ENCODE results near the gene CHST6.
"Not testable (repeated sequence)": the region's sequence is repeated elsewhere in the genome, so short reads cannot be mapped to it uniquely, and the experiment has no call there.

CHST6 gene

GRCh38 chr16:75502916-75503605 is 7.8 kb upstream of the CHST6 start:
- no peak for DNase-seq

- not testable (repeated sequence) for DNase-seq
Observed at GRCh38 chr16:75501820-75502219, 6.6 kb upstream of the CHST6 start.

GRCh38 chr16:75501359-75501758 is 6.1 kb upstream of the CHST6 start:
- no peak for DNase-seq

- not testable (repeated sequence) for DNase-seq
Observed at GRCh38 chr16:75498605-75499322, 3.5 kb upstream of the CHST6 start.

GRCh38 chr16:75497558-75497957 is 2.3 kb upstream of the CHST6 start:
- no peak for DNase-seq

GRCh38 chr16:75494661-75495075 is 573 bp downstream of the CHST6 start:
- DNase-seq: no peak

GRCh38 chr16:75494184-75494583 is 1.1 kb downstream of the CHST6 start:
- no peak for DNase-seq

- DNase-seq: peak; percentile 77
Observed at GRCh38 chr16:75491876-75492275, 3.4 kb downstream of the CHST6 start.

GRCh38 chr16:75488322-75488721 is 6.9 kb downstream of the CHST6 start:
- DNase-seq: no peak

GRCh38 chr16:75486676-75487313 is 8.4 kb downstream of the CHST6 start:
- no peak for DNase-seq

- DNase-seq: peak; percentile 46
Observed at GRCh38 chr16:75486014-75486675, 9.1 kb downstream of the CHST6 start.

- DNase-seq: no peak
Observed at GRCh38 chr16:75485230-75486013, 9.8 kb downstream of the CHST6 start.

- no peak for DNase-seq
Observed at GRCh38 chr16:75483222-75483621, 12.0 kb downstream of the CHST6 start.

GRCh38 chr16:75482434-75483205 is 12.6 kb downstream of the CHST6 start:
- peak; percentile 24 for DNase-seq

- no peak for DNase-seq
Observed at GRCh38 chr16:75481475-75481874, 13.8 kb downstream of the CHST6 start.

- DNase-seq: no peak
Observed at GRCh38 chr16:75479421-75479990, 15.7 kb downstream of the CHST6 start.

GRCh38 chr16:75478480-75479345 is 16.5 kb downstream of the CHST6 start:
- DNase-seq: no peak

GRCh38 chr16:75477680-75478473 is 17.4 kb downstream of the CHST6 start:
- DNase-seq: no peak

- DNase-seq: no peak
Observed at GRCh38 chr16:75476817-75477216, 18.4 kb downstream of the CHST6 start.

GRCh38 chr16:75475420-75475847 is 19.8 kb downstream of the CHST6 start:
- DNase-seq: no peak

All from NCI-H1436 (cell line).